Coronary artery (tissue), 2 donors: Measurements from ENCODE around the gene CDK6.

ENCODE experiments used
- DNase-seq: peaks from one replicate; pipeline ENCODE4 v3.0.0-alpha.2; 2017; ENCODE audit warnings: low spot score
- H3K27ac ChIP-seq, 2 donors: fragments of 200-600 bp; sonication (generic); one replicate each; pipeline ENCODE4 v1.5.1; 2016 to 2019
- H3K4me3 ChIP-seq: fragments of 200-600 bp; sonication (generic); 2 replicates; pipeline ENCODE4 v1.5.1; 2016; ENCODE audit warnings: mild to moderate bottlenecking, moderate library complexity
- TF ChIP-seq, protein P1 (sequence below): fragments of 200-600 bp; sonication (generic); IDR thresholded peaks from one replicate; pipeline ENCODE4 v1.5.1; 2019; ENCODE audit warnings: antibody characterized with exemption

CDK6 gene

GRCh38 chr7:92696584-92696983 is 139.8 kb downstream of the CDK6 start:
- Histone ChIP-seq H3K27ac (no peak overlapping the region), H3K4me3 (no peak overlapping the region)
- TF ChIP-seq, protein P1, sequence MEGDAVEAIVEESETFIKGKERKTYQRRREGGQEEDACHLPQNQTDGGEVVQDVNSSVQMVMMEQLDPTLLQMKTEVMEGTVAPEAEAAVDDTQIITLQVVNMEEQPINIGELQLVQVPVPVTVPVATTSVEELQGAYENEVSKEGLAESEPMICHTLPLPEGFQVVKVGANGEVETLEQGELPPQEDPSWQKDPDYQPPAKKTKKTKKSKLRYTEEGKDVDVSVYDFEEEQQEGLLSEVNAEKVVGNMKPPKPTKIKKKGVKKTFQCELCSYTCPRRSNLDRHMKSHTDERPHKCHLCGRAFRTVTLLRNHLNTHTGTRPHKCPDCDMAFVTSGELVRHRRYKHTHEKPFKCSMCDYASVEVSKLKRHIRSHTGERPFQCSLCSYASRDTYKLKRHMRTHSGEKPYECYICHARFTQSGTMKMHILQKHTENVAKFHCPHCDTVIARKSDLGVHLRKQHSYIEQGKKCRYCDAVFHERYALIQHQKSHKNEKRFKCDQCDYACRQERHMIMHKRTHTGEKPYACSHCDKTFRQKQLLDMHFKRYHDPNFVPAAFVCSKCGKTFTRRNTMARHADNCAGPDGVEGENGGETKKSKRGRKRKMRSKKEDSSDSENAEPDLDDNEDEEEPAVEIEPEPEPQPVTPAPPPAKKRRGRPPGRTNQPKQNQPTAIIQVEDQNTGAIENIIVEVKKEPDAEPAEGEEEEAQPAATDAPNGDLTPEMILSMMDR, result no peak
- DNase-seq, result no peak

DNA sequence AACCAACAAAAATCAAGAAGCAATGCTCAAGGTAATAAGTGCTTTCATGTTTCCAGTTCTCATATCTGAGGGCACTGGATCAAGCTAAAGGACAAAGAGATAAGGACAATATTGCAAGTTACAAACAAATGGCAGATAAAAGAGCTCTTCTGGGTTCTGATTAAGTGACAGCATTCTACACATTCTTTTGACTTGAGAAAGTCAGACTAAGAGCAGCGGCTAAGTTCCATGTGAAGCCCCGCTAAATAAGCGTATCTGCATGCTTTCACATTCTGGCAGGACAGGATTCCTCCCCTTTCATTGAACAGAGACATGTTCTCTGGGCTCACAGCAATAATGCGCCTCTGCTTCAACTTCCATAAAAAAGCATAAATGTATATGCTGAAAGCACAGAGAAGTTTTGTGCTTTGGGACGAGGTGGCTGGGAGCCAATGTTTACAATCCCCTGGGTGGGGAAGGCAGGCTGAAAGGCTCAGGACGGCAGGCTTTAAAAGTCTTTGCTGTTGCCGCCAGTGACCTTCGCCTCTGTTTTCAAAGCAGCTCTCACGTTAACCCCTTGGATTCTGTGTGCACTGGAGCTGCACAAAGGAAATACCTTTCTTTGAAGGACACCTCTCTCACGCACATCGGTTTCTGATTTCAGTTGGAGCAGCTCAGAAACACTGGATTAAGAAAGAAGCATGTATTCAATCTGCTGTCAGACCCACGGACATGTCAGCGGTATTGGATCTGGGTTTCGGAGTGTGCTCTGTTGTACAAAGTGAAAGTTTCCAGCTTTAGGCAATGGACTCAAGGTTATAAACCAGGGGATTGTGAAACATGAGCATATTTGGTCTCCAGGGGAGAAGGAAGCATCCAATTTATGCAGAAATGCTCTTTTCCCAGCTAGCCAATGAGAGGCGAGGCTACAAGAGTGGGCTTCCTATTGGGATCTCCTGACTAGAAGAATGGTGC is 140.8 kb downstream of the CDK6 start:
- Histone ChIP-seq H3K27ac (peak overlapping the region; percentile 43 to 65), H3K4me3 (peak overlapping the region; percentile 72)
- no peak for DNase-seq
- TF ChIP-seq, protein P1, result no peak

DNA sequence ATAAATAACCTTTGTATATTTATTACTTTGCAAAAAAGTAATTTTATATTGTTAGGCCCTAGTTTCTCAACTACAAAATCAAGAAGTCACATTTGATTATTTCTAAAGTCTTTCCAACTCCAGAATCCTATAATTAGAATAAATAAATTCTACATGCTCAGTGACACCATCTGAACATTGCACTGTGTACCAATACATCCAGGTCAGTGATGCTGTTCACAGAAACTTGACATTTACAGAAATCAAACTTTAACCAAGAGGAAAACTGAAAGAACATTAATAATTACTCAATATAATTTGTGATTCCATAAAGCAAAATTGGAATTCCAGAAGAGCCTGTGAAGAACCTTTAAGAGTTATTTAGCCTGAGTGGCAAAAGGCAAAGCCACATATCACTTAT is 142.2 kb downstream of the CDK6 start:
- no peak for DNase-seq
- H3K27ac ChIP-seq, result no peak overlapping the region
- TF ChIP-seq, protein P1, result no peak
- H3K4me3 ChIP-seq, result no peak overlapping the region

DNA sequence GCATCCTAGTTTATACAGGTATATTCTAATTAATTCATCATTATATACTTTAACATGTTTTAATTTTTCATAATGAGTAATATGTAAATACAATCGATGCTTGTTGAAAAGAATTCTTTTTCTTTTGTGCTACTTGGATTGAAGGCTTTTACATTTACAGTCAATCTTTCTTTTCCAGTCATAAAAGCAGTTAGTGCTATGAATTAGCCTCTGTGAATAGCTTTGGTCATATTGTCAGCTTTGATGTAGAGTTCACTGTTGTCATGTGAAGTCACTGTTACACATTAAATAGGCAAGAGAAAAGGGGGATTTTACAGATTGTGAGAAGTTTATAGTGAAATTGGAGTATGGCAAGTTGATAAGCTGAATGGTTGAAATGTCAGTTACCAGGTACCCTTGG is 142.9 kb downstream of the CDK6 start:
- H3K4me3 ChIP-seq, result no peak overlapping the region
- TF ChIP-seq, protein P1, result no peak
- no peak overlapping the region for H3K27ac ChIP-seq
- DNase-seq, result no peak

DNA sequence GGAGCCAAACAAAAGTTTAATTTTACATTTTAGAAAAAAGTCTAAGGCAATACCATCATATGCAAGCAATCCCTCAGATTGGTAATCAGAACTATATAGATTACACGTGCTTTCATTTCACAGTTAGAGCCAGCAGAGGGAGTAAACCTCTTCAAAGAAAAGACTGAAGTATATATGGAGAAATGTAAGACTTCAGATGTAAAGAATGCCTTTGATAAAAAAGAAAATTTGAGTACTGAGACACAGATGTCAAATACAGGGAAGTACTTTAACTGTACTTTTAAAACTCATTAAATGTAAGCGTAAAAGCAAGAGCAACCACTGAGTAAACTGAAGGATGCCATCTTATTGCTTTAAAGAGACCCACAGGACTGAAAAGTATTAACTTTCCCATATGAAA is 144.8 kb downstream of the CDK6 start:
- Histone ChIP-seq H3K27ac (no peak overlapping the region), H3K4me3 (no peak overlapping the region)
- DNase-seq, result no peak
- TF ChIP-seq, protein P1, result no peak

GRCh38 chr7:92685136-92686042 is 151.0 kb downstream of the CDK6 start:
- TF ChIP-seq, protein P1, result no peak
- no peak overlapping the region for H3K4me3 ChIP-seq
- DNase-seq, result no peak
- no peak overlapping the region for H3K27ac ChIP-seq
